PC-3 (cell line): ENCODE results near the gene HAO1. TPM values are rescaled to one million over a fixed set of nuclear protein-coding genes. Genes with fewer than 3 reads are reported as not detected.

Experiments
- ATAC-seq: fragments of 200-7000 bp; cut with Tn5 transposase; 2 replicates; pipeline ENCODE4 v1.9.1; 2020; ENCODE audit warnings: mild to moderate bottlenecking, moderate library complexity
- BruUV-seq: library from RNA; stranded (reverse); fragments of 400-500 nt; replicated peaks from 2 replicates; lab custom pipeline; 2021; lab: Mats Ljungman, UMichigan
- CTCF ChIA-PET: fragments of 300-600 bp; sonication (Branson Sonifier 250); formaldehyde crosslinking; loops from one replicate; lab custom pipeline; 2022; ENCODE audit warnings: antibody characterized with exemption; lab: Charles Lee
- POLR2A ChIA-PET: fragments of 300-600 bp; sonication (Branson Sonifier 250); formaldehyde crosslinking; loops from one replicate; lab custom pipeline; 2022; ENCODE audit warnings: antibody characterized with exemption; ENCODE audit not compliant: unreplicated experiment; lab: Charles Lee
- DNase-seq: peaks from one replicate; pipeline ENCODE4 v3.0.0-alpha.2; 2015
- H2AFZ ChIP-seq: fragments of 300-600 bp; sonication (generic); 2 replicates; pipeline ENCODE4 v1.6.0; 2016; ENCODE audit warnings: antibody characterized with exemption, low read length
- H3F3A ChIP-seq: fragments of 300-600 bp; sonication (generic); one replicate; pipeline ENCODE4 v1.6.0; 2017; ENCODE audit warnings: antibody characterized with exemption, low read length, control low read depth, mild to moderate bottlenecking; ENCODE audit not compliant: unreplicated experiment
- H3K27ac ChIP-seq: fragments of 300-600 bp; sonication (generic); 2 replicates; pipeline ENCODE4 v1.5.1; 2016; ENCODE audit warnings: mild to moderate bottlenecking, low read length
- H3K27me3 ChIP-seq: fragments of 300-600 bp; sonication (generic); 2 replicates; pipeline ENCODE4 v1.6.1; 2016; ENCODE audit warnings: low read length, mixed read lengths
- H3K36me3 ChIP-seq: fragments of 300-600 bp; sonication (generic); 2 replicates; pipeline ENCODE4 v1.6.1; 2016; ENCODE audit warnings: low read depth, mixed run types, low read length, mixed read lengths
- H3K4me1 ChIP-seq: fragments of 300-600 bp; sonication (generic); 2 replicates; pipeline ENCODE4 v1.5.1; 2016; ENCODE audit warnings: low read length; ENCODE audit not compliant: insufficient read depth
- H3K4me2 ChIP-seq: fragments of 300-600 bp; sonication (generic); 2 replicates; pipeline ENCODE4 v1.6.0; 2016; ENCODE audit warnings: low read length
- H3K4me3 ChIP-seq: fragments of 300-600 bp; sonication (generic); 2 replicates; pipeline ENCODE4 v1.5.1; 2016; ENCODE audit warnings: mild to moderate bottlenecking, low read length, mixed read lengths
- H3K79me2 ChIP-seq: fragments of 300-600 bp; sonication (generic); 2 replicates; pipeline ENCODE4 v1.6.1; 2017; ENCODE audit warnings: low read length, mixed read lengths
- H3K9ac ChIP-seq: fragments of 300-600 bp; sonication (generic); 2 replicates; pipeline ENCODE4 v1.6.0; 2016; ENCODE audit warnings: mild to moderate bottlenecking, low read length
- H3K9me2 ChIP-seq: fragments of 300-600 bp; sonication (generic); replicated peaks from 2 replicates; pipeline ENCODE4 v1.6.1; 2016; ENCODE audit warnings: mixed run types, low read length, mixed read lengths
- H3K9me3 ChIP-seq: fragments of 300-600 bp; sonication (generic); 2 replicates; pipeline ENCODE4 v1.6.1; 2016; ENCODE audit warnings: low read length, mixed read lengths
- H4K20me1 ChIP-seq: fragments of 300-600 bp; sonication (generic); 2 replicates; pipeline ENCODE4 v1.6.1; 2016; ENCODE audit warnings: low read length, mixed read lengths
- EZH2 ChIP-seq: fragments of 300-600 bp; sonication (generic); IDR thresholded peaks from one replicate; pipeline ENCODE4 v1.6.1; 2017; ENCODE audit warnings: antibody characterized with exemption, mild to moderate bottlenecking, low read length; ENCODE audit not compliant: unreplicated experiment
- EZH2phosphoT487 ChIP-seq: fragments of 300-600 bp; sonication (generic); IDR thresholded peaks from 2 replicates; pipeline ENCODE4 v1.6.1; 2018; ENCODE audit warnings: mild to moderate bottlenecking, antibody characterized with exemption, low read length, borderline replicate concordance
- intact Hi-C: fragments of 100-400 bp; cut with micrococcal nuclease; formaldehyde crosslinking; loops from 2 replicates; pipeline ENCODE4 v1.9.0; 2023
- total RNA-seq: library from RNA; depleted of rRNA; stranded (reverse); fragments of >200 nt; gene quantifications from 2 replicates; pipeline ENCODE4 v1.2.3, GENCODE V29; 2014
- TF ChIP-seq, protein P1 (sequence below): fragments of 300-600 bp; sonication (generic); conservative IDR thresholded peaks from 2 replicates; pipeline ENCODE4 v1.5.1; 2017; ENCODE audit warnings: antibody characterized with exemption, low read depth, mild to moderate bottlenecking, low read length

Gene HAO1
- total RNA-seq, 1 experiment from 2014 or later, result 0.33 TPM

GRCh38 chr20:7937328-7937727 is 2.9 kb downstream of the HAO1 start:
- Histone ChIP-seq H2AFZ (no peak overlapping the region), H3K36me3 (no peaks in the 10 kb centered on the region), H3K4me3 (no peak overlapping the region), H3K9me2 (no peaks in the 10 kb centered on the region), H3K4me2 (no peak overlapping the region), H3F3A (no peaks in the 10 kb centered on the region), H4K20me1 (no peaks in the 10 kb centered on the region), H3K9ac (no peak overlapping the region), H3K79me2 (no peaks in the 10 kb centered on the region), H3K4me1 (peaks cover 7% of the 10 kb centered on the region), H3K27ac (no peak overlapping the region), H3K27me3 (peaks cover 3% of the 10 kb centered on the region; the same call in 1 of the 2 replicates), H3K9me3 (no peaks in the 10 kb centered on the region)
- no peak for DNase-seq
- ATAC-seq, result no peak
- intact Hi-C loops, result loop anchor here (5.0 kb wide), 1 partner anchor 105 kb away; no protein-coding TSS in a partner anchor
- BruUV-seq, result no TSS peak
- POLR2A ChIA-PET, result no interaction called here
- CTCF ChIA-PET, result interaction anchor here (0.5 to 2.5 kb wide), 5 partner anchors 43 to 822 kb away, joined by 4 to 46 read pairs (median 8); no protein-coding TSS in a partner anchor
- no peak for TF ChIP-seq EZH2phosphoT487
- TF ChIP-seq EZH2, result no peak
- TF ChIP-seq, protein P1, sequence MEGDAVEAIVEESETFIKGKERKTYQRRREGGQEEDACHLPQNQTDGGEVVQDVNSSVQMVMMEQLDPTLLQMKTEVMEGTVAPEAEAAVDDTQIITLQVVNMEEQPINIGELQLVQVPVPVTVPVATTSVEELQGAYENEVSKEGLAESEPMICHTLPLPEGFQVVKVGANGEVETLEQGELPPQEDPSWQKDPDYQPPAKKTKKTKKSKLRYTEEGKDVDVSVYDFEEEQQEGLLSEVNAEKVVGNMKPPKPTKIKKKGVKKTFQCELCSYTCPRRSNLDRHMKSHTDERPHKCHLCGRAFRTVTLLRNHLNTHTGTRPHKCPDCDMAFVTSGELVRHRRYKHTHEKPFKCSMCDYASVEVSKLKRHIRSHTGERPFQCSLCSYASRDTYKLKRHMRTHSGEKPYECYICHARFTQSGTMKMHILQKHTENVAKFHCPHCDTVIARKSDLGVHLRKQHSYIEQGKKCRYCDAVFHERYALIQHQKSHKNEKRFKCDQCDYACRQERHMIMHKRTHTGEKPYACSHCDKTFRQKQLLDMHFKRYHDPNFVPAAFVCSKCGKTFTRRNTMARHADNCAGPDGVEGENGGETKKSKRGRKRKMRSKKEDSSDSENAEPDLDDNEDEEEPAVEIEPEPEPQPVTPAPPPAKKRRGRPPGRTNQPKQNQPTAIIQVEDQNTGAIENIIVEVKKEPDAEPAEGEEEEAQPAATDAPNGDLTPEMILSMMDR, result no peak

GRCh38 chr20:7935027-7935551 is 5.2 kb downstream of the HAO1 start:
- Histone ChIP-seq H3K27me3 (peaks cover 3% of the 10 kb centered on the region; the same call in 1 of the 2 replicates), H3K9me2 (no peaks in the 10 kb centered on the region), H3K4me3 (no peak overlapping the region), H3K9ac (no peak overlapping the region), H3F3A (no peaks in the 10 kb centered on the region), H3K79me2 (no peaks in the 10 kb centered on the region), H2AFZ (no peak overlapping the region), H3K4me1 (peaks cover 7% of the 10 kb centered on the region), H3K4me2 (no peak overlapping the region), H4K20me1 (no peaks in the 10 kb centered on the region), H3K36me3 (no peaks in the 10 kb centered on the region), H3K9me3 (no peaks in the 10 kb centered on the region), H3K27ac (no peak overlapping the region)
- intact Hi-C loops, result loop anchor here (5.0 kb wide), 1 partner anchor 107 kb away; no protein-coding TSS in a partner anchor
- CTCF ChIA-PET, result no interaction called here
- no TSS peak for BruUV-seq
- DNase-seq (no peak), ATAC-seq (no peak)
- POLR2A ChIA-PET, result no interaction called here
- TF ChIP-seq, protein P1, result no peak
- TF ChIP-seq EZH2 (no peak), EZH2phosphoT487 (no peak)

DNA sequence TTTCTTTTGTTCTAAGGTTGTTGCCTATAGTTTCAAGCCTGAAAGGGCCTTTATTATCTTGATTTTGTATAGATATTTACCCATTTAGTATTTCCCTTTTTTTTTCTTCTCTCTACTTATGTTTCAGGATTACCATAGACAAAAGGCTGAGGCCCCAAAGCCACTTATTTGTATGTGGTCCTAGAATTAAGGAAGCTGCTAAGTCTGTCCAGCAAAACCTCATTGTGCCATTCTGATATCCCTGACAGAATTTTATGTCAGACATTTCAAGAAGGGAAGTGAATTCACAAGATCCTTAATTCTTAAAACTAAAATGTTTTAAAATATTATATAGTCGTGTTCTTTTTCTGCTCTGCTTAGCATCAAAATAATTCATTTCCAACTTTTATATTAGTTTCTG is 6.9 kb downstream of the HAO1 start:
- TF ChIP-seq, protein P1, result no peak
- TF ChIP-seq EZH2phosphoT487 (no peak), EZH2 (no peak)
- H3K79me2 ChIP-seq, result no peaks in the 10 kb centered on the region
- intact Hi-C loops, result no loop called here
- no peaks in the 10 kb centered on the region for H3F3A ChIP-seq
- H2AFZ ChIP-seq, result no peak overlapping the region
- no peaks in the 10 kb centered on the region for H3K36me3 ChIP-seq
- no peak for ATAC-seq
- no peak overlapping the region for H3K4me2 ChIP-seq
- ChIA-PET POLR2A (no interaction called here), CTCF (no interaction called here)
- H3K4me3 ChIP-seq, result no peak overlapping the region
- no peak overlapping the region for H3K9ac ChIP-seq
- no TSS peak for BruUV-seq
- peaks cover 7% of the 10 kb centered on the region for H3K4me1 ChIP-seq
- H3K9me3 ChIP-seq, result no peaks in the 10 kb centered on the region
- peaks cover 3% of the 10 kb centered on the region; the same call in 1 of the 2 replicates for H3K27me3 ChIP-seq
- H3K27ac ChIP-seq, result no peak overlapping the region
- no peak for DNase-seq
- no peaks in the 10 kb centered on the region for H4K20me1 ChIP-seq
- no peaks in the 10 kb centered on the region for H3K9me2 ChIP-seq
